Fibroblast of skin of right biceps (primary cell): ENCODE measurements around the gene NHS.
"Not testable (repeated sequence)": the region's sequence is repeated elsewhere in the genome, so short reads cannot be mapped to it uniquely, and the experiment has no call there.

Experiments
- DNase-seq: peaks from one replicate; pipeline ENCODE4 v3.0.0-alpha.2; 2013

Gene NHS

DNA sequence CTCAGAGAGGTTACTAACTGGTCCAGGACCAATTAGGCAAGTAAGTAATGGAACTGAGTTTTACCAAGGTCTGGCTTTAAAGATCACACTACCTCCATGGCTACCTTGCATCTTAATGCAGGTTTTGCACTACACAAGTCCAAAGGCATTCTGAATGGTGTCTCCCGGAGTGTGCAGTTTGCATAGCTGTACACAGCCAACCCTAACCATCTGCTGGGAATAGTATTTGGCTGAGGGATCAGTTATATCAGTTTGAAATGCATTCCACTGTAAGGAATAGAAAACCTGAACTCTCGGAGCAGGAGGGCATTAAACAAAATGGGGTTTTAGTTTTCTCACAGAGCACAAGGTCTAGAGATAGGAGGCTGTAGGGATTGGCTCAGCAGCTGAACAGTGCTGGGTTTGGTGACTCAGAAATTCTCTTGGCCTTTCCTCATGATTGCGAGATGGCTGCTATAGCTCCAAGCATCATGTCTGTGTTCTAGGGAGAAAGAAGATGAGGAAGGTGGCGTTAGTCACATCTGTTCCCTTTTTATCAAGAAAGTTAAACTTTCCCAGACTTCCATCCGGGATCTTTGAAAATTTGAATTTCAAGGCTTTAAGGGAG, 177.1 kb downstream of the NHS start:
- peak; percentile 55 for DNase-seq

DNA sequence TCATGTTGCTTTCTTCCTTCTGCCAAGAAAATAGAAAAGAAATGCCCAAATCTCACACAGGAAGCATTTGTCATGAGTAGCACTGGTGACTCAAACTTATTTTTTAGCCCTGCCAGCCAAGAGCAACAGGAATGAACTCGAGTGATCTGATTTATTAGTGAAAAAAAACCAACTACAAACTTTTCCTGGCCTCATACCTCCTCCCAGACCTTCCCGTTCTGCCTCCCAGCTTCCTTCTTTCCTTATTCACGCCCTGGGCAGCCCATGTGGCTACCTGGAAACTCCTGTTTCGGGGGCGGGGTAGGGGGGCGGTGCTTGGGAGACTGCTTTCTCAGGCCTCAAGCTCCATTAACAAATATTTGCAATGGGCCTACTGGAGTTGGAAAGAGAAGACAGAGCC, 178.5 kb downstream of the NHS start:
- DNase-seq, result peak; percentile 82

DNA sequence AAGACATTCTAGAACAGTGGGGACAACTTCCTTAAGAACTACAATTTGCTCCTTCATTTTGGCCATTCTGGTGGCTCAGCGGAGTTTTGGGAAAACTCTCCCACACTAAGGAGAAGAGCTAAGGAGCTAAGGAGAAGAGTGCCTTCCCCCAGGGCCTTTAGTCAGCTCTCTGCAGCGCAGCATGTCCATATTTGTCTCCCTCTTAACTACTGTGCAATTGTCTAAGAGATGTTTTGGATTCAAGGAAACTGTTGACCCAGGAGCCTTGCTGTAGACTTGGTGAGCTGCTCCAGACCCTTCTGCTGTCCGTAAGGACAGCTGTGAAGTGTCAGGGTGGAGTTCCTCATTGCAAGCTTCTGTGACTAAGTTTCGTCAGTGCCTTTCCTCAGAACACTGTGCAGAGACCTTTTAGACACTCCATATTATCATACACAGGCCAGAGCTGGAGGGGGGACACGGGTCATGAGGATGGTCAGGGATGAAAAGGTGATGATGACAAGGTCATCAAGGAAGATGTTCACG, 179.0 kb downstream of the NHS start:
- DNase-seq, result no peak

DNA sequence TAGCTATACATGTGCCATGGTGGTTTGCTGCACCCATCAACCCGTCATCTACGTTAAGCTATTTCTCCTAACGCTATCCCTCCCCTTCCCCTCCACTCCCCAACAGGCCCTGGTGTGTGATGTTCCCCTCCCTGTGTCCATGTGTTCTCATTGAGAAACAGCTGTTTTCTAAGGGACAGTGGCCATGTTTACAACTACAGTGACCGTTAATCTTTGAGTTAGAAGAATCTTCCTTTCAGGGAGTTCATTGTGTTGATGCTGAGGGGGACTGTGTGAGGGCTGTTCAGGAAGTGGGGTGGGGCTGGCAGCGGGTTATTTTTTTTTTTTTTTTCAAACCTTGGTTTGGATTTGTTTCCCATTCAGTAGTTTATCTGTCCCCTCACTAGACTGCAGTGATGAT, 179.9 kb downstream of the NHS start:
- no peak for DNase-seq

DNA sequence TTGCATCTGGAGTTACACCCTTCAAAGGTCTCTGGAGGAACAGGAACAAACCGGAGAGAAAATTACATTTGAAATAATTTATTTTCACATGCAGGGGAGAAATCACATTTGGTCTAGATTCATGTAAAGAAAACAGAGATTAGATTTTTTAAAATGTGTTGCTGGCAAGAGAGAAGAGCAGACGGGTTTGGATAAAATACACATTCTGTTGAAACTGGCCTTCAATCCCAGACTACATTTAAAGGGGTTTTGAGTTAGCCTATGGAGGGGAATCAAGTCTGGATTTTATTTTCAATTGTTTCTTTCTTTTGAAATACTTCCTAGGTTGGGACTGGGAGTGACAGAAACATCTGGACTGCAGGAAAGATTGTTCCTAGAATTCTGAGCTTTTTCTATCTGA, 180.8 kb downstream of the NHS start:
- no peak for DNase-seq

DNA sequence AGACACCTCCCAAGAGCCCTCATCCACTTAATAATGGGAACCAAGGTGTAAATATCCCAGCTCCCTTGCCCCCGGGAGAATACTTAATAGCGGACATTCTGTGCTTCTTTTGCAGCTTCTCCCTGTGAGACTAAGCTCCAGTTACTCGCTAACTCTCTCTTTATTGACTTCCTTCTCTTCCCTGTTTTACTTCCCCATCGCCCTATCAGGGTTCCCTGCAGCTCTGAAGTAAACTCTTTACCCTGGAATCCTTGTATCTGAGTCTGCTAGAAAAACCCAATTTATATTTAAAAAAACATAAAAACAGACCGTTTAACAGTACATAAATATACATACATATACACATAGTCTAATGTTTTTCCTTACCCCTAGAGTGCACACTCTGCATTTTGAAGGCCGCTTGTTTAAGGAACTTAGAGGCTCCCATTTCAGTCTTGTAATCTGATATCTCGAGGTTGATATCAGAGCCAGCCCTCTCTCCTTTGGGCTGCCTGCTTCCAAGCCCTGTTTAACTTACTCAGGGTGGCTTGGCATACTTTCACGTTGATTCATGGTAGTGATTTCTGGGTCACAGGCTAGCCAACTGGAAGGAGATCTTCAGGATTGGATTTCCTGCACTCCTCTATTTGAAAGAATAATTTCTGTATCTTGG, 184.9 kb downstream of the NHS start:
- peak; percentile 90 for DNase-seq

DNA sequence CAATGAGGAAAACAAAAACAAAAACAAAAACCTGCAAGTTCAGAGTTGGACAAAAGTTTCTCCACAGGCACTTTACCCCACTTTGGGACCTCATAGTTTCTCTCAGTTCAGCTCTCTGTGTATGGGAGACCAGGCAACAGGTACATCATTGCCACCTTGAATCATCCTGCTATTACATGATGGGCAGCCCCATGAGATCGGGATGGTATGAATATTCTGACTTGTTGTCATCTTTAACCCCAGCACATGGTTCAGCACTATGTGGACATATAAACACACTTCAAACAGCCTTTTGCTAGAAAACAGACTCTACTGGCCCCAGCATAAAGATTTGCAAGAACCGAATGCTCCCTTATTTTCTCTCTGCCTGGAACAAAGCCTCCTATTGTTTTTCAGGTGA, 185.4 kb downstream of the NHS start:
- no peak for DNase-seq

DNA sequence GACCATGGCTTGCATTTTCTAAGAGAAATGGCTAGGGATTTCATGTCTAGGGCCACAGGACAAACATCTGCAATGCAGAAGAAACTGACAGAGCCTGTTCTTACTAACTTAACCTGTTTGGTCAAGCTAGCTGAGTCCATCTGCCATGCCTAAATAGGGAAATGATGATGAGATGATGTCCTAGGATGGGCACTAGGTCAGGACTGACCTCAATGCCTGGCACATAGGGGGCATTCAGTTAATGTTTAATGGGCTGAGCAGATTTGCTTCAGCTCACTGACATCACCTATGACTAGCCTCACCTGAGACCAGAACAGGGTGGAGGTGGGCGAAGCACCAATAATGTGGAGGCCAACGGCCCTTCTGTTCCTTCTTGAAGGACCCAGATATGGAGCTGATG, 188.1 kb downstream of the NHS start:
- DNase-seq, result no peak

DNA sequence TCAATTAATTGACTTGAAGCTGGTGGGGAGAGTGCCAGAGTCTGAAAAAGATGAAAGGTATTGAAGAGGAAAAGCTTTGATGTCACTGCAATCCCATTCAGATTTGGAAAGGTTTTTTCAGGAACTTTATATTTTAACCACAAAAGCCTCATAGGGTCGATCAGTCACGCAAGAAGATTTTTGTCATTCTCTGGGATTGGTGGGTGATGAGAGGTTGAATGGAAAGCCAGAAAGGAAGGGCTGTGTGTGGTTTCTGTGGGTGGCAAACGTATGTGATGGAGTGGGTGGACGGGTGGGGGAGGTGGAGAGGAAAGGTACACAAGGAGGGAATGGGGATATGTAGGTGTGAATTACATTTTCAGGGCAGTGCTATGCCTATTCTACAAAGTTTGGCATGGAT, 188.5 kb downstream of the NHS start:
- peak; percentile 75 for DNase-seq

DNA sequence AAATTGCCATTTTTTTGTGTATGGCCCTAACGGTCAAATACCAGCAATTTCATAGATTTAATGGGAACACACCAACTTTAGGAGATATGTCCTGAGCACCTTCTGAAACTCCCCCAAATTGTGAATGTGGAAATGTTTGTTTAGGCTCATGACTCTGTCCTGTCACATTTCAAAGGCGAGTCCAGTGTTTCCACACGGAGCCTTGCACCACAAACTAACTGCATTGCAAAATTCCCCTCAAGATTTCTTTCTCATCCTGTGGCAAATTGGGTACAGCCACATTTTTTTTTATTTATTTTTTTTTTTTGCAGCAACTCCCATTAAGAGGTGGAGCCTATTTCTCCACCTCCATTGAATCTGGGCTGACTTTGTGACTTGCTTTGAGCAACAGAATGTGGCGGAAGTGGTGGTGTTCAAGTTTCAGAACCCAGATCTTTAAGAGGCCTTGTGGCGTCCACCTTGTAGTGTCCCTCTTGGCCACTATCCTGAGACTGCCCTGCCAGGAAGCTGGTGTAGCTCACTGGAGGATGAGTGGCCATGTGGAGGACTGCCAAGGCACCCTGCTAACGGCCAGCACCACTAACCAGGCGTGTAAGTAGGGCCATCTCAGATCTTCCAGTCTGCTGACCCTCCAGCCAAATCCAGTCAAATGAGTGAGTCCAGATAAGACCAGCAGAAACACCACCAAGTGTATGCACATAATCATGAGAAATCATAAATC, 189.8 kb downstream of the NHS start:
- DNase-seq, result no peak

DNA sequence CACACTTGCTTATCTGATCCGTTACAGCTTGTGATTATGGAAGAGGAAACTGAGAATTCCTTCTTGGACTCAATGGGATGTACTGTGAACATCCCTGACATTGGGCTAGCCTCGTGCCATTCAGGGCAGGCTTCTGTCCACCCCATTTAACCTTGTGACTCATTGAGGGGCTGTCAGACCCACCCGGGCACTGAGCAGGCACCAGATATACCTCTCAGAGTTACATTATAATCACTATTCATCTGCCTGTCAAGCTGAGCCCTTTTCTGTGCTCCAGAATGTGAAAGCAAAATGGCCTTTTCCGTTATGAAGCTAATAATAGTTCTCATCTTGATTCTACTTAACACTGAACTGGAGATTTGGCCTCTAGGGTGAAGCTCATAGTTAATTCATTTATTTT, 191.7 kb downstream of the NHS start:
- DNase-seq, result no peak

DNA sequence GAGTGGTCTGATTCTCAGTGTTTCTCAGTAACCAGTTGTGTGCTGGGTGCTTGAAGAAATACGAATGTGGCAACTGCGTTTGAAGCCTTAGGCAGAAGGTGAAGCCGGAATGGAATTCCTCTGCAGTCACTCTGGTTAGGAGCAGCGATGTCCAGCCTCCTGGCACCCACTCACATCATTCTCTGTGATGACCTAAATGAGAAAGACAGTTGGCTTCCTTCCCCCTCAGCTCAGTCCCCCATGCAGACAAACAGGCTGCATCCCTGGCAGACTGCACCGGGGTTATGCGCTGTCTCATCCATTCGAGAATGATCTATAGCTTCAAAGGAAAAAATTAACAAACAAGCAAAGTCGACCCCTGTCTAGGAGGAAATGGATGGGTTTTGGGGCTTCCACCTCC, 192.2 kb downstream of the NHS start:
- DNase-seq, result peak; percentile 44

DNA sequence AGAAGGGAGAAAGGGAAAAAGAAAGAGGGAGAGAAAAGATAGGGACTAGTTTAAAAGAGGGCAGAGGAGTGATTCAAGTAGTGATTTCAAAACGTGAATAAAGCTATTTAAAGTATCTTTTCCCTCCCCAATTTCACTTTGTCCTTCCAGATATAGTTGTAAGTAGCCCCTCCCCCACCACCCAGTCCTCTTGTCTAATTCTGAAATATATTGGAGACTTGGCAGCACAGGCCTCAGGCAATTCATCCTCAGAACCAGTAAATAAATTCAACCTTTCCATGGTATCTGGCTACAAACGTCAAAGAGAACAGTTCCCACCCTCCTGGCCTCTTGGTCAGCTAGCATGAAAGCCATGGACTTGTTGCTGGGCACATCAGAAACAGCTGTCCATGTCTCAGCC, 192.8 kb downstream of the NHS start:
- DNase-seq, result no peak

DNA sequence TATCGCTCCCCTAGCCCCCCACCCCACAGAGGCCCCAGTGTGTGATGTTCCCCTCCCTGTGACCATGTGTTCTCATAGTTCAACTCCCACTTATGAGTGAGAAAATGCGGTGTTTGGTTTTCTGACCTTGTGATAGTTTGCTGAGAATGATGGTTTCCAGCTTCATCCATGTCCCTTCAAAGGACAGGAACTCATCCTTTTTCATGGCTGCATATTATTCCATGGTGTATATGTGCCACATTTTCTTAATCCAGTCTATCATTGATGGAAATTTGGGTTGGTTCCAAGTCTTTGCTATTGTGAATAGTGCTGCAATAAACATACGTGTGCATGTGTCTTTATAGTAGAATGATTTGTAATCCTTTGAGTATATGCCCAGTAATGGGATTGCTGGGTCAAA, 193.8 kb downstream of the NHS start:
- not testable (repeated sequence) for DNase-seq

DNA sequence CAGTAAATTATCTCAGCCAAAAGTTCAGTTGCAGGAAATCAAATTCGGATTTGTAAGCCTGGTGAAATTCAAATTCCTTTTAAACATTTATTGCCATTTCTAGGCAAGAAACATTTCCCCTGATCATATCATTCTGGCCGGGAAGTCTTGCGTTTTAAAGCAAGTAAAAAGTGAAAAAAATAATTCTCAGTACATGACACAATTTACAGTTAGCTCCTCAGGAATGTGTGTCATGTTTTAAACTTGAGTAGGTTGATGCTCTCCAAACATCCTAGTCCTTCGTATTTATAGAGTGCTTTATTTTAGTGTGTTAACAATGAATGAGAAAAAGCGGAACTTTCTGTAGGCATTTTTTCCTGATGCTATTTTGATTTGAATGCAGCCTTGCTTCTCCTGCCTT, 204.0 kb downstream of the NHS start:
- DNase-seq, result peak; percentile 58

DNA sequence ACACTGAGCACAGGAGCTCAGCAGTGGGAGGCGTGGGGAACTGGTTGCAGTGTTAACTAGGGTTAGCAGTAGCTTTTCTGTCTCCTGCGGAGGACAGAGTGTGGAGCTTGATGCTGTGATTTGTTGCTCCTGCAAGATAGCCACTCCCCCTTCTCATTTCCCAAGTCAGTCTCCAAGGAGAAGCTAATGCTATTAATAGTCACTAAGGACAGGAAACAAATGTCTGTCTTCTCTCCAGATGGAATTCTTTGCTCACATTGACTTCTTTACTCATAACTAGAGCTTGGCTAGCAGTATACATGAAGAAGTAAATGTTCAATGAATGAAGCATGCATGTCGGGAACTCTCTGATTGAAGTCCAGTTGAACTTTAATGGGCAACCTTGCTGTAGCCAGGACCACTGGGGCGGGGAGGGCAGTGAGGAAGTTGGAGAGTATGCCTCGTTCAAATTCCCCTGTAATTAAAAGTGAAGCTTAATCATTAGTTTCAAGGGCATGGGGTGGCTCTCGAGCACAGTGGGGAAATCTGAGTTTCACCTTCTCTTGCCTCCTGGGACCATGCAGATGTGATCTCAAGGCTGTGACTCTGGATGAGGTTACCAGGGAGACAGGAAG, 205.6 kb downstream of the NHS start:
- DNase-seq, result peak; percentile 85

DNA sequence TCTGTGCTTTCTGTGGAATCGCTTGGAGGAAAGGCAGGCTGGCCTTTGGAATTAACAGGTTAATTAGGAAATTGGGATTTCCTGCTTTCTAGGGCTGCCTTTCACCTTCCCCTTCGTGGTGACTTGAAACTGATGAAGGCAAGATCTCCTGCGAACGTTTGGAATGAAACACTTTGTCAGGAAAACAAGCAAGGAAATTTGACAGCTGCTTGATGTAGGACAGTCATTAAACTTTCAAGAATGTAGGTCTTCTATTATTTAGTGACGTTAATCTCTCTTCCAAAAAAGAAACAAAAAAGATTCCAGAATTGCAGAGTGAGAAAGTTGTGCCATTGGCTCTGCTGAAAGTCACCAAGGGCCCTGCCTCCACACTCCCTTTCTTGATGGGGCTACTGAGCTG, 206.6 kb downstream of the NHS start:
- no peak for DNase-seq

DNA sequence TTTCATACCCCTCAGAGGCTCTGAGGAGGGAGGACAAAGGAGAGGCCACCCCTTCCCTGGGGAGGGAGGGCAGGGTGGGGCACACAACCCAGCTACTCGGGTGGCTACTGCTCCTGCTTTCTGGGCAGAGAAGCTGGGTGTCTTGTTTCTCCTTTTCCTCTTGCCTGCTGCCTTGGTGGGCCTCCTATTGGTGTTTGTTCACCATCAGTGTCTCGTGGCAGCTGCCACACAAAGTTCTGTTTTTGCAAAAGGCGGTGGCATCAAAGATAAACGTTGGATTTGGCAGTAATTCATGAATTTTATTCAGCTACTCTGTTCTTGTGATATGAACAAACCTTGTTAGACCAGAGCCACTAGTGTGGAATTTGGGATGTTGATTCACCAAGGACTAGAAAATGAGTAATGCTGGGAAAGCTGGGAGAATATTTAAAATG, 209.3 kb downstream of the NHS start:
- peak; percentile 80 for DNase-seq

DNA sequence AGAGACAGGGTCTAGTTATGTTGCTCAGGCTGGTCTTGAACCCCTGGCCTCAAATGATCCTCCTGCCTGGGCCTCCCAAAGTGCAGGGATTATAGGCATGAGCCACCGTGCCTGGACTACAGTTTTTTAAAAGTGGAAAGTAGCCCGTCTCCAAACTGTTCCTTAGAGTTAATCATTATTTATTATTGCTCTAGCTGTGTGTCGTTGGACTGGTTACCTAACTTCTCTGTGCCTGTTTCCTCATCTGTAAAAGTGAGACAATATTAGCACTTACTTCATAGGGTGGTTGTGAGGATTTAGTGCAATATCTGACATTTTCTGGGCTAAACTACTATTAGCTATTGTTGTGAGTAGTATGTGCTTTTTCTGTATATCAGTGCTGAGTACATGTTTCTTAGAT, 210.0 kb downstream of the NHS start:
- DNase-seq, result no peak

DNA sequence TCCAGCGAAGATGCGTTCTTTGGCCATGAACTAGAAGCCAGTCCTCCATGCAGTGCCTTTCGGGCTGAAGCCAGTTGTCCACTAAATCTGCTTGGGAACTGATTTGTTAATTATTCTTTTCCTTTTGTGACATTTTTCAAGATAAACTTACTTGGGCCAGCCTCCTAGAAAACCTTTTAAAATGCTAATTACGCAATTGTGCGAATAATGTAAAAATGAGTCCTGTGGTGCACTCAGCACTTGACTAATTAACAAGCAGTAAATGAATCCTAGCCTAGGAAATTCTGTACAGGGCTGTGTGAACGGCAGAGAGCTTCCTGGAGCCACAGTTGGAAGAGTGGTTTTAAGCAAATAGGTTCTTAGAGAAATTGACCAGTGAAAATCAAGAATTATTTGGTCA, 212.4 kb downstream of the NHS start:
- no peak for DNase-seq

DNA sequence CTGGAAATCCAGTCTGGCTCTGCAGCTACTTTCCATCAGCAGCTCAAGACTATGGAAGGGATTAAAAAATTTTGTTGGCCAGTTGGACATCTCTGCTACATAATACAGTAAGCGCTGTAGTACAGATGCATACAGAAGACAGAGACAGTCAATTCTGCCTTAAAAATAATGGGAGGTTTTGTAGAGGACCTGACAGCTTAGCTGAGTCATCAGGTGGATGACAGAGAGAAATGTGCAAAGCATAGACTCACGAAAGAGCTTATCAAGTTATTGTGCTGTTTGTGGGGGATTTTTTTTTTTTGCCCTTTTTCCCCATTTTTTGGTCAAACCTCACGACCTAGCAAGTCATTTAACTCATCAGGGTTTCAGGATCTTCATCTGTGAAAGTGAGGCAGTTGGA, 213.3 kb downstream of the NHS start:
- no peak for DNase-seq

DNA sequence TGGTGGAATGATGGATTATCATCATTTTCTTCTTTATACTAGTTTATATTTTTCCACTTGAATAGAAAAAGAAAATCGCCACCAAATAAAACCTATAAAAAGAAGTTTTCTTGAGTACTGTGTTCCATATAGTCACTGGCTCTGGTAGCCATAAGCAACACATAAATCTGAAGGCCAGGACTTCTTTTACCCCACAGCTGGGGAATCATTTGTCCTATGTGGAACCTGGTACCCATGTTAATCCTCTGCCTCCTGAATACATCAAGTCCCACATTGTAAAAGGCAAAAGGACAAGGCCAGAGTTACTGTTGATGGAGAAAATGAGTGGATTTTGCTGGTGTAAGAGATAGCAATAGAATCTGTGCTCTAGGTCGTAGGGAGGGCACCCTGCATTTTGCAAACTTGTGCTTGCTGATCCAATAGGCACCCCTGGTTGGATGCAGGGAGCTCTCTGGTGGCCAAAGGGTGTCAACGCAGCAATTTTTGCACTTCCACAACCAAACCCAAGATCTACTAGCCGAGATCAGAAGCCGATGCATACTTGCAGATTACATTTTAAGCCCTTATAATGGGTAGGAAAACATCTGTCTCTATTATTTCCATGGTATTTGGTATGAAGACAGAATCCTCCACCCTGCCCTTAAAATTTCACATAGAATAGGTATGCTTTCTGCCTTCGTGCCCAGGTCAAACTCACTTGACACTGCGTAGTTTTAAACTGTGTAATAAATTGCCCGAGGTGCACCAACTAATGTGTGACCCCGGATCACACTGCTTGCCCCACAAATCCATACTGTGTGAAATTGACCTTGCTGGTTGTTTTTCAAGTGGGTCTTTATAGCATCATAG, 216.1 kb downstream of the NHS start:
- peak; percentile 78 for DNase-seq

DNA sequence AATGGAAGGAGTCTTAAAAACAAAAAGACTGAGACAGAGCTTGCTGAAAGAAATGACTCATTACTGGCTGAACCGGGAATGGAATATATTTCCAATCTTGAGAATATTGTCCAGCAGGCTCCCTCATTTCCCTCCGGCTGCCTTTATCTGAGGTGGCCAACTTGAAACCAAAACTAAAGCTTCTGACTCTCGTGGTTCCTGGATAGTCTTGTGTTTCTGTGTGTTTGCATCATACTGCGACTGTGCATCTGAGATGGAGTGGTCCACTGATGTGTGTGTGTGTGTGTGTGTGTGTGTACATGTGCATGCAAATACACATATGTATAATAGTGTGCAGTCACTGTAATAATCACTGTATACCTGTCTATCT, 216.7 kb downstream of the NHS start:
- DNase-seq, result peak; percentile 80
